ENCODE results near the gene GALE. TPM values are rescaled to one million over a fixed set of nuclear protein-coding genes. Genes with fewer than 3 reads are reported as not detected.
A peak's percentile ranks its signal among the peaks of the same experiment; 100 is the strongest.

GALE gene
- total and polyA plus RNA-seq, 2 donors (not counting 1 experiment from before 2014, with no cell fraction given) = 9.4 to 12.1 TPM

- Mint-ChIP-seq H3K4me1 (peaks cover 25% of the 10 kb centered on the region), H3K27me3 (no peaks in the 10 kb centered on the region), H3K27ac (peak overlapping the region; percentile 37), H3K4me3 (no peak overlapping the region), H3K9me3 (ENCODE audit: insufficient read depth) (no peaks in the 10 kb centered on the region)
- ATAC-seq (ENCODE audit: low read depth) (no peak), DNase-seq (no peak)
- Histone ChIP-seq H3K4me3 (ENCODE audit: control extremely low read depth in 1 of 5, extremely low read depth in 1 of 5, insufficient read depth in 1 of 5, low read depth in 2 of 5, low read length in 4 of 5) (no peak overlapping the region), H3K27ac (ENCODE audit: low read length in 2 of 2) (no peak overlapping the region), H3K79me2 (ENCODE audit: control insufficient read depth, insufficient read depth, low read length) (no peaks in the 10 kb centered on the region), H3K4me2 (replicated peaks; ENCODE audit: low read depth, low read length, poor library complexity, severe bottlenecking) (no peak overlapping the region), H2AFZ (ENCODE audit: insufficient read depth, low read depth, low read length, poor library complexity, severe bottlenecking) (no peak overlapping the region), H3K4me1 (ENCODE audit: control insufficient read depth in 2 of 2, insufficient read depth in 2 of 2, low read length in 2 of 2) (peaks cover 21 to 25% of the 10 kb centered on the region in 2 donors), H3K36me3 (replicated peaks in 1 of 2; ENCODE audit: control extremely low read depth in 1 of 2, control insufficient read depth in 1 of 2, extremely low read depth in 1 of 2, insufficient read depth in 2 of 2, low read length in 1 of 2) (peaks cover 2 to 20% of the 10 kb centered on the region in 2 experiments), H3K9ac (ENCODE audit: low read length) (no peak overlapping the region), H3K27me3 (replicated peaks in 1 of 4; ENCODE audit: control extremely low read depth in 1 of 4, control insufficient read depth in 3 of 4, insufficient read depth in 4 of 4, low read length in 3 of 4) (no peaks in the 10 kb centered on the region), H4K20me1 (ENCODE audit: control insufficient read depth, insufficient read depth, low read length, poor library complexity, severe bottlenecking) (no peaks in the 10 kb centered on the region), H3K9me3 (ENCODE audit: control extremely low read depth in 1 of 3, control insufficient read depth in 2 of 3, insufficient read depth in 1 of 3, low read length in 2 of 3) (no peaks in the 10 kb centered on the region)
- CTCF ChIA-PET = interaction anchor here (1.3 to 1.6 kb wide), 4 partner anchors 28 to 151 kb away, joined by 3 to 8 read pairs (median 5); partner anchors contain the start of gene PITHD1
- TF ChIP-seq EZH2 (IDR thresholded peaks at IDR 0.05; ENCODE audit: borderline replicate concordance, insufficient read depth, low read depth, low read length, poor library complexity, severe bottlenecking) (no peak), CTCF (IDR thresholded peaks at IDR 0.05) (no peak)
- 93% methylated on average over 6 of the region's 6 CpGs for WGBS (ENCODE audit: insufficient coverage)
- intact Hi-C loops (cut with micrococcal nuclease) = no loop called here
- POLR2A ChIA-PET = interaction anchor here (1.7 kb wide), 1 partner anchor 110 kb away, joined by 3 read pairs; no protein-coding TSS in a partner anchor
Observed at GRCh38 chr1:23806280-23806679, 5.7 kb upstream of the GALE start.

- H3K9me3 Mint-ChIP-seq (ENCODE audit: insufficient read depth) = no peaks in the 10 kb centered on the region
- Histone ChIP-seq H3K9me3 (ENCODE audit: control extremely low read depth in 1 of 3, control insufficient read depth in 2 of 3, insufficient read depth in 1 of 3, low read length in 2 of 3) (peaks cover 0 to 3% (median 0%) of the 10 kb centered on the region in 3 donors), H3K9ac (ENCODE audit: low read length) (no peak overlapping the region), H3K79me2 (ENCODE audit: control insufficient read depth, insufficient read depth, low read length) (peaks cover 2% of the 10 kb centered on the region), H4K20me1 (ENCODE audit: control insufficient read depth, insufficient read depth, low read length, poor library complexity, severe bottlenecking) (no peaks in the 10 kb centered on the region), H3K4me2 (replicated peaks; ENCODE audit: low read depth, low read length, poor library complexity, severe bottlenecking) (no peak overlapping the region), H3K27me3 (replicated peaks in 1 of 4; ENCODE audit: control extremely low read depth in 1 of 4, control insufficient read depth in 3 of 4, insufficient read depth in 4 of 4, low read length in 3 of 4) (no peaks in the 10 kb centered on the region), H2AFZ (ENCODE audit: insufficient read depth, low read depth, low read length, poor library complexity, severe bottlenecking) (no peak overlapping the region), H3K36me3 (replicated peaks in 1 of 2; ENCODE audit: control extremely low read depth in 1 of 2, control insufficient read depth in 1 of 2, extremely low read depth in 1 of 2, insufficient read depth in 2 of 2, low read length in 1 of 2) (peaks cover 2 to 18% of the 10 kb centered on the region in 2 experiments), H3K4me3 (ENCODE audit: control extremely low read depth in 1 of 5, extremely low read depth in 1 of 5, insufficient read depth in 1 of 5, low read depth in 2 of 5, low read length in 4 of 5) (no peak overlapping the region), H3K4me1 (ENCODE audit: control insufficient read depth in 2 of 2, insufficient read depth in 2 of 2, low read length in 2 of 2) (peaks cover 12 to 17% of the 10 kb centered on the region in 2 donors), H3K27ac (ENCODE audit: low read length in 2 of 2) (no peak overlapping the region)
- no peaks in the 10 kb centered on the region for H3K27me3 Mint-ChIP-seq
- CTCF ChIA-PET = interaction anchor here (1.0 to 1.6 kb wide), 2 partner anchors 112 to 223 kb away, joined by 4 to 8 read pairs; no protein-coding TSS in a partner anchor
- TF ChIP-seq CTCF (IDR thresholded peaks at IDR 0.05) (no peak), EZH2 (IDR thresholded peaks at IDR 0.05; ENCODE audit: borderline replicate concordance, insufficient read depth, low read depth, low read length, poor library complexity, severe bottlenecking) (no peak)
- DNase-seq (no peak), ATAC-seq (ENCODE audit: low read depth) (no peak)
- peaks cover 17% of the 10 kb centered on the region for H3K4me1 Mint-ChIP-seq
- intact Hi-C loops (cut with micrococcal nuclease) = no loop called here
- 100% methylated on average over 2 of the region's 2 CpGs for WGBS (ENCODE audit: insufficient coverage)
- POLR2A ChIA-PET = no interaction called here
- H3K4me3 Mint-ChIP-seq = no peak overlapping the region
- H3K27ac Mint-ChIP-seq = no peak overlapping the region
Observed at GRCh38 chr1:23805025-23805424, 4.5 kb upstream of the GALE start.
